ENCODE data around the gene PLAC8L1. TPM values are rescaled to one million over a fixed set of nuclear protein-coding genes. Genes with fewer than 3 reads are reported as not detected.

PLAC8L1 gene
- total RNA-seq, 1 experiment from 2014 or later = 0.77 TPM

DNA sequence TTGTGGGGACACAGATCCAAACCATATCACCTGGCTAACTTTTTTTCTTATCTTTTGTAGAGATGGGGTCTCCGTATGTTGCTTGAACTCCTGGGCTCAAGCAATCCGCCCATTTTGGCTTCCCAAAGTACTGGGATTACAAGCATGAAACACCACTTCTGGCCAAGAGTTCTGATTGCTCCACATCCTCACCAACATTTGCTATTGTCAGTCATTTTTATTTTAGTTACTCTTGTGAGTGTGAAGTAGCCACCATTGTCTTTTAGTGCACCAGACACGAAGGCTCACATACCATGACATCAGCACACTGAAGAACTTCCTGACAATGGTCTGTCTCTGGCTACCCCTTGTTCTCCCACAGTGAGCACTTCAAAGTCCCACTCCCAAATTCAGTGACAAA is 17.3 kb downstream of the PLAC8L1 start (continued):
- TF ChIP-seq, protein P1, sequence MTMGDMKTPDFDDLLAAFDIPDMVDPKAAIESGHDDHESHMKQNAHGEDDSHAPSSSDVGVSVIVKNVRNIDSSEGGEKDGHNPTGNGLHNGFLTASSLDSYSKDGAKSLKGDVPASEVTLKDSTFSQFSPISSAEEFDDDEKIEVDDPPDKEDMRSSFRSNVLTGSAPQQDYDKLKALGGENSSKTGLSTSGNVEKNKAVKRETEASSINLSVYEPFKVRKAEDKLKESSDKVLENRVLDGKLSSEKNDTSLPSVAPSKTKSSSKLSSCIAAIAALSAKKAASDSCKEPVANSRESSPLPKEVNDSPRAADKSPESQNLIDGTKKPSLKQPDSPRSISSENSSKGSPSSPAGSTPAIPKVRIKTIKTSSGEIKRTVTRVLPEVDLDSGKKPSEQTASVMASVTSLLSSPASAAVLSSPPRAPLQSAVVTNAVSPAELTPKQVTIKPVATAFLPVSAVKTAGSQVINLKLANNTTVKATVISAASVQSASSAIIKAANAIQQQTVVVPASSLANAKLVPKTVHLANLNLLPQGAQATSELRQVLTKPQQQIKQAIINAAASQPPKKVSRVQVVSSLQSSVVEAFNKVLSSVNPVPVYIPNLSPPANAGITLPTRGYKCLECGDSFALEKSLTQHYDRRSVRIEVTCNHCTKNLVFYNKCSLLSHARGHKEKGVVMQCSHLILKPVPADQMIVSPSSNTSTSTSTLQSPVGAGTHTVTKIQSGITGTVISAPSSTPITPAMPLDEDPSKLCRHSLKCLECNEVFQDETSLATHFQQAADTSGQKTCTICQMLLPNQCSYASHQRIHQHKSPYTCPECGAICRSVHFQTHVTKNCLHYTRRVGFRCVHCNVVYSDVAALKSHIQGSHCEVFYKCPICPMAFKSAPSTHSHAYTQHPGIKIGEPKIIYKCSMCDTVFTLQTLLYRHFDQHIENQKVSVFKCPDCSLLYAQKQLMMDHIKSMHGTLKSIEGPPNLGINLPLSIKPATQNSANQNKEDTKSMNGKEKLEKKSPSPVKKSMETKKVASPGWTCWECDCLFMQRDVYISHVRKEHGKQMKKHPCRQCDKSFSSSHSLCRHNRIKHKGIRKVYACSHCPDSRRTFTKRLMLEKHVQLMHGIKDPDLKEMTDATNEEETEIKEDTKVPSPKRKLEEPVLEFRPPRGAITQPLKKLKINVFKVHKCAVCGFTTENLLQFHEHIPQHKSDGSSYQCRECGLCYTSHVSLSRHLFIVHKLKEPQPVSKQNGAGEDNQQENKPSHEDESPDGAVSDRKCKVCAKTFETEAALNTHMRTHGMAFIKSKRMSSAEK (CRISPR knock-in tag; IDR thresholded peaks at IDR 0.05; ENCODE audit: borderline replicate concordance) = no peak
- TF ChIP-seq ZBTB21 (CRISPR knock-in tag; IDR thresholded peaks at IDR 0.05; ENCODE audit: borderline replicate concordance) (no peak), HMGA2 (CRISPR knock-in tag; IDR thresholded peaks at IDR 0.05) (no peak)

DNA sequence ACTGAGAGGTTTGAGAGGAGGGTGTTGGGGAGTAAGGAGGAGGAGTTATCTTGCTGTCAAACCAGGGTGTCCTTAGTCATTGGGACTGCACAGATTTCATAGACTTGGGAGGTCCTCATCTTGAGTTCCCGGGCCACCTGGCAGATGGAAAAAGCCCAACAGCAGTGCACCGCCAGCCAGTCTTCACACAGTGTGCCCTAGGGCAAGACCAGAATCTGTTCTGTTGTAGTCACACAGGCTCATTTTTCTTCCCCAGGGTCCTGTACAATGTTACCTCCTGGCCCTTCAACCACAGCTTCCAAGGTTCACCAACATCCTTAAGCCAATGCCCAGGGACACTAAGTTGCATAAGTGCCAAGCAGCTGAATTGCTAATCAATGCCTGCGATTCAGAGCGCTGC is 21.0 kb downstream of the PLAC8L1 start:
- peaks cover 8% of the 10 kb centered on the region for H3K4me1 Mint-ChIP-seq
- ATAC-seq = no peak
- peaks cover 9% of the 10 kb centered on the region for H3K27me3 Mint-ChIP-seq (ENCODE audit: low read depth)
- H3K9me3 Mint-ChIP-seq = 0 out of 2 replicates have a peak, but pooled peaks cover 3% of the 10 kb centered on the region
- ChIA-PET POLR2A (no interaction called here), CTCF (no interaction called here)
- DNase-seq (ENCODE audit: low spot score) = no peak
- H3K4me3 Mint-ChIP-seq = no peak overlapping the region
- no peaks in the 10 kb centered on the region for H3K36me3 Mint-ChIP-seq
- no peak overlapping the region for H3K27ac Mint-ChIP-seq
- TF ChIP-seq, protein P2, sequence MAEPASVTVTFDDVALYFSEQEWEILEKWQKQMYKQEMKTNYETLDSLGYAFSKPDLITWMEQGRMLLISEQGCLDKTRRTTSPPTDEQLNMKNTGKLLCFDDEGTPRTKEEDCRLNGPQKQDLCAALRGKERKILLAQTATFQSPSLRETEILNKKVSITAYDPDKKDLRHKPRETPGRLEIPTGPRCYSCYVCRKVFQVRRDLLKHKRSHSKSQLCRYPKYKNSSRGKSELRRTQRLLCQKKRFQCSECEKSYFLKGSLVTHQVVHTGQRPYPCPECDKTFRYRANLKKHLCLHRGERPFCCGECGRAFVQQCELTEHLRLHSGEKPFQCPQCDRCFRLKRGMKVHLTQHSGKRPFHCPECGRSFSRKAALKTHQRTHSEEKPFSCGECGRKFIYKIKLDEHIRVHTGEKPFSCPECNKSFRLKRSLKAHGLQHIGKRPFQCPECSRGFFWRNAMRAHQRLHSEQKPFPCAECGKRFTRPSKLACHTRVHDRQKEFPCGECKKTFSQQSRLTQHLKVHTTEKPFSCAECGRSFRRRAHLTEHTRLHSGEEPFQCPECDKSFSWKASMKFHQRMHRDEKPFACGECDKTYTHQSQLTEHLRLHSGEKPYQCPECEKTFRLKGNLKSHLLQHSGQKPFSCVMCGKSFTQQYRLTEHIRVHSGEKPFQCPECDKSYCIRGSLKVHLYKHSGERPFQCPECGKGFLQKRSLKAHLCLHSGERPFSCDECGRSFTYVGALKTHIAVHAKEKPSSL (CRISPR knock-in tag; conservative IDR thresholded peaks at IDR 0.05) = no peak
- no peak for TF ChIP-seq MYBL2 (CRISPR knock-in tag; IDR thresholded peaks at IDR 0.05)
- TF ChIP-seq, protein P3, sequence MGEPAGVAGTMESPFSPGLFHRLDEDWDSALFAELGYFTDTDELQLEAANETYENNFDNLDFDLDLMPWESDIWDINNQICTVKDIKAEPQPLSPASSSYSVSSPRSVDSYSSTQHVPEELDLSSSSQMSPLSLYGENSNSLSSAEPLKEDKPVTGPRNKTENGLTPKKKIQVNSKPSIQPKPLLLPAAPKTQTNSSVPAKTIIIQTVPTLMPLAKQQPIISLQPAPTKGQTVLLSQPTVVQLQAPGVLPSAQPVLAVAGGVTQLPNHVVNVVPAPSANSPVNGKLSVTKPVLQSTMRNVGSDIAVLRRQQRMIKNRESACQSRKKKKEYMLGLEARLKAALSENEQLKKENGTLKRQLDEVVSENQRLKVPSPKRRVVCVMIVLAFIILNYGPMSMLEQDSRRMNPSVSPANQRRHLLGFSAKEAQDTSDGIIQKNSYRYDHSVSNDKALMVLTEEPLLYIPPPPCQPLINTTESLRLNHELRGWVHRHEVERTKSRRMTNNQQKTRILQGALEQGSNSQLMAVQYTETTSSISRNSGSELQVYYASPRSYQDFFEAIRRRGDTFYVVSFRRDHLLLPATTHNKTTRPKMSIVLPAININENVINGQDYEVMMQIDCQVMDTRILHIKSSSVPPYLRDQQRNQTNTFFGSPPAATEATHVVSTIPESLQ (CRISPR knock-in tag; IDR thresholded peaks at IDR 0.05) = no peak
- TF ChIP-seq IRF2 (CRISPR knock-in tag; IDR thresholded peaks at IDR 0.05; ENCODE audit: borderline replicate concordance, low read depth) = no peak
- TF ChIP-seq, protein P4, sequence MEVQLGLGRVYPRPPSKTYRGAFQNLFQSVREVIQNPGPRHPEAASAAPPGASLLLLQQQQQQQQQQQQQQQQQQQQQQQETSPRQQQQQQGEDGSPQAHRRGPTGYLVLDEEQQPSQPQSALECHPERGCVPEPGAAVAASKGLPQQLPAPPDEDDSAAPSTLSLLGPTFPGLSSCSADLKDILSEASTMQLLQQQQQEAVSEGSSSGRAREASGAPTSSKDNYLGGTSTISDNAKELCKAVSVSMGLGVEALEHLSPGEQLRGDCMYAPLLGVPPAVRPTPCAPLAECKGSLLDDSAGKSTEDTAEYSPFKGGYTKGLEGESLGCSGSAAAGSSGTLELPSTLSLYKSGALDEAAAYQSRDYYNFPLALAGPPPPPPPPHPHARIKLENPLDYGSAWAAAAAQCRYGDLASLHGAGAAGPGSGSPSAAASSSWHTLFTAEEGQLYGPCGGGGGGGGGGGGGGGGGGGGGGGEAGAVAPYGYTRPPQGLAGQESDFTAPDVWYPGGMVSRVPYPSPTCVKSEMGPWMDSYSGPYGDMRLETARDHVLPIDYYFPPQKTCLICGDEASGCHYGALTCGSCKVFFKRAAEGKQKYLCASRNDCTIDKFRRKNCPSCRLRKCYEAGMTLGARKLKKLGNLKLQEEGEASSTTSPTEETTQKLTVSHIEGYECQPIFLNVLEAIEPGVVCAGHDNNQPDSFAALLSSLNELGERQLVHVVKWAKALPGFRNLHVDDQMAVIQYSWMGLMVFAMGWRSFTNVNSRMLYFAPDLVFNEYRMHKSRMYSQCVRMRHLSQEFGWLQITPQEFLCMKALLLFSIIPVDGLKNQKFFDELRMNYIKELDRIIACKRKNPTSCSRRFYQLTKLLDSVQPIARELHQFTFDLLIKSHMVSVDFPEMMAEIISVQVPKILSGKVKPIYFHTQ (CRISPR knock-in tag; IDR thresholded peaks at IDR 0.05) = no peak
- TF ChIP-seq ZNF671 (CRISPR knock-in tag; IDR thresholded peaks at IDR 0.05) = no peak
- TF ChIP-seq, protein P5, sequence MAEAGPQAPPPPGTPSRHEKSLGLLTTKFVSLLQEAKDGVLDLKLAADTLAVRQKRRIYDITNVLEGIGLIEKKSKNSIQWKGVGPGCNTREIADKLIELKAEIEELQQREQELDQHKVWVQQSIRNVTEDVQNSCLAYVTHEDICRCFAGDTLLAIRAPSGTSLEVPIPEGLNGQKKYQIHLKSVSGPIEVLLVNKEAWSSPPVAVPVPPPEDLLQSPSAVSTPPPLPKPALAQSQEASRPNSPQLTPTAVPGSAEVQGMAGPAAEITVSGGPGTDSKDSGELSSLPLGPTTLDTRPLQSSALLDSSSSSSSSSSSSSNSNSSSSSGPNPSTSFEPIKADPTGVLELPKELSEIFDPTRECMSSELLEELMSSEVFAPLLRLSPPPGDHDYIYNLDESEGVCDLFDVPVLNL (CRISPR knock-in tag; IDR thresholded peaks at IDR 0.05; ENCODE audit: borderline replicate concordance, low read depth) = no peak
- no peak for TF ChIP-seq NFE2L1 (CRISPR knock-in tag; IDR thresholded peaks at IDR 0.05)
- TF ChIP-seq SOX15 (CRISPR knock-in tag; IDR thresholded peaks at IDR 0.05) = no peak
- TF ChIP-seq FOXP1 (CRISPR knock-in tag; IDR thresholded peaks at IDR 0.05; ENCODE audit: borderline replicate concordance) = no peak
- no peak for TF ChIP-seq NFATC4 (CRISPR knock-in tag; IDR thresholded peaks at IDR 0.05)
- TF ChIP-seq, protein P6, sequence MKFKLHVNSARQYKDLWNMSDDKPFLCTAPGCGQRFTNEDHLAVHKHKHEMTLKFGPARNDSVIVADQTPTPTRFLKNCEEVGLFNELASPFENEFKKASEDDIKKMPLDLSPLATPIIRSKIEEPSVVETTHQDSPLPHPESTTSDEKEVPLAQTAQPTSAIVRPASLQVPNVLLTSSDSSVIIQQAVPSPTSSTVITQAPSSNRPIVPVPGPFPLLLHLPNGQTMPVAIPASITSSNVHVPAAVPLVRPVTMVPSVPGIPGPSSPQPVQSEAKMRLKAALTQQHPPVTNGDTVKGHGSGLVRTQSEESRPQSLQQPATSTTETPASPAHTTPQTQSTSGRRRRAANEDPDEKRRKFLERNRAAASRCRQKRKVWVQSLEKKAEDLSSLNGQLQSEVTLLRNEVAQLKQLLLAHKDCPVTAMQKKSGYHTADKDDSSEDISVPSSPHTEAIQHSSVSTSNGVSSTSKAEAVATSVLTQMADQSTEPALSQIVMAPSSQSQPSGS (CRISPR knock-in tag; IDR thresholded peaks at IDR 0.05; ENCODE audit: borderline replicate concordance, low read depth) = no peak
- TF ChIP-seq, protein P1 (CRISPR knock-in tag; IDR thresholded peaks at IDR 0.05; ENCODE audit: borderline replicate concordance) = no peak
